A204.1 (cell line): ENCODE data around the gene FUT8.
"Not testable (repeated sequence)": the region's sequence is repeated elsewhere in the genome, so short reads cannot be mapped to it uniquely, and the experiment has no call there.

Experiments
- FAIRE-seq: peaks from 2 replicates; lab custom pipeline; 2012; peaks lifted over from hg19 to GRCh38; lab: Jason Lieb, UNC

Gene FUT8

GRCh38 chr14:65623759-65624158 lies 211.2 kb downstream of the FUT8 start:
- no peak for FAIRE-seq

DNA sequence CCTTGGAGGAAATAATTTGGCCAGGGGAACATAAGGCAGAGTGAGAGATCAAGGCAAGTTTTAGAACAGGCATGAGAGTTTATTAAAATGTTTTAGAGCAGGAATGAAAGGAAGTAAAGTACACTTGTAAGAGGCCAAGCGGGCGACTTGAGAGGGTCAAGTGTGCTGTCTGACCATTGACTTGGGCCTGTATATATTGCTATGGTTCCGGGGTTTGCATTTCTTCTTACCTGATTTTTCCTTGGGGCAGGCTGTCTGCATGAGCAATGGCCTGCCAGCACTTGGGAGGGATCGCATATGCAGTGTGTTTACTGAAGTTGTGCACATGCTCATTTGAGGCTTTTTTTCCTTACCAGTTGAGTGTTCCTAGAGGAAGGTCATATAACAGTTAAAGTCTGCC lies 214.8 kb downstream of the FUT8 start:
- FAIRE-seq = no peak

DNA sequence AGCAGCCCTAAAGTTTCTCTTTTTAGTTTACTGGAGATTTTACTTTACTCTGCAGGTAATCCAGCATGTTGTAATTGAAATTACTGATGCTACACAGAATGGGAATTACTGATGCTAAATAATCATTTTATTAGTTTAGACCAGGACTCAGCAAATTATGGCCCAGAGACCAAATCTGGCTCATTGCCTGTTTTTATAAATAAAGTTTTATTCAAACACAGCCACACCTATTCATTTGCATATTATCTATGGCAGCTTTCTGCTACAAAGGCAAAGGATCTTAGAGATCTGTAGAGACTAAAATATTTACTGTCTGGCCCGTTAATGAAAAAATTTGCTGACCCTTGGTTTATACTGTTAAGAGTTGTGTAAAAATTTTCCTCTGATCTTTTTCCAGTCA lies 216.1 kb downstream of the FUT8 start:
- FAIRE-seq = no peak

GRCh38 chr14:65631040-65631439 lies 218.5 kb downstream of the FUT8 start:
- no peak for FAIRE-seq

GRCh38 chr14:65632487-65632886 lies 220.0 kb downstream of the FUT8 start:
- FAIRE-seq = no peak

DNA sequence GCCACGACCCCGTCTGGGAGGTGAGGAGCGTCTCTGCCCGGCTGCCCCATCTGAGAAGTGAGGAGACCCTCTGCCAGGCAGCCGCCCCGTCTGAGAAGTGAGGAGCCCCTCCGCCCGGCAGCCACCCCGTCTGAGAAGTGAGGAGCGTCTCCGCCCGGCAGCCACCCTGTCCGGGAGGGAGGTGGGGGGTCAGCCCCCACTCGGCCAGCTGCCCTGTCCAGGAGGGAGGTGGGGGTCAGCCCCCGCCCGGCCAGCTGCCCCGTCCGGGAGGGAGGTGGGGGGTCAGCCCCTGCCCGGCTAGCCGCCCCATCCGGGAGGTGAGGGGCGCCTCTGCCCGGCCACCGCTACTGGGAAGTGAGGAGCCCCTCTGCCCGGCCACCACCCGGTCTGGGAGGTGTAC lies 221.1 kb downstream of the FUT8 start:
- not testable (repeated sequence) for FAIRE-seq

GRCh38 chr14:65637780-65638179 lies 225.2 kb downstream of the FUT8 start:
- no peak for FAIRE-seq

GRCh38 chr14:65639216-65639615 lies 226.7 kb downstream of the FUT8 start:
- FAIRE-seq = no peak

DNA sequence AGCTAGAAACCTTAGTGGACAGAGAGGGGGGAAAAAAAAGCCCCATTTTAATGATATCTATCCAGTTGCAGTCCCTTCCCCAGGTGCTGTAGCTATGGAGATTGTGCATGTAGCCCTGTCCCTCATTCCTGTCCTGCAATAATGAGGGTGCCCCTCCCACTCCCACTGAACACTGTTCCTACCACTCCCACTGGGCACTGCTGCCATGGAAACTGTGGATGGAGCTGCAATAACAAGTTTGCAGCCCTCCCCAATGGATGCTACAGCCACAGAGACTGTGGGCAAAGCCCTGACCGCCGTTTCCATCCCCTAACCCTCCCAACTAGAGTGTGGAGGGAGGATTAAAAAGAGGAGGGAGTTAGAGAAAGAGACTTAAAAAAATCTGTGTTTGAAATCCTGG lies 238.3 kb downstream of the FUT8 start:
- FAIRE-seq = no peak

DNA sequence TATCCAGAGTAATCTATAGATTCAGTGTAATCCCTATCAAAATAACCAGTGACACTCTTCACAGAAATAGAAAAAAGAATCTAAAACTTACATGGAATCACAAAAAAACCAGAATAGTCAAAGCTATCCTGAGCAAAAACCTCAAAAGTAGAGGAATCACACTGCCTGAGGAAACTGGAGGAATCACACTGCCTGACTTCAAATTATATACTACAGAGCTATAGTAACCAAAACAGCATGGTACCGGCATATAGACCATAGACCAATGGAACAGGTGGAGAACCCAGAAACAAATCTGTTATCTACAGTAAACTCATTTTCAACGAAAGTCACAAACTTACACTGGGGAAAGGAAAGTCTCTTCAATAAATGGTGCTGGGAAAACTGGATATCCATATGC lies 244.0 kb downstream of the FUT8 start:
- no peak for FAIRE-seq

DNA sequence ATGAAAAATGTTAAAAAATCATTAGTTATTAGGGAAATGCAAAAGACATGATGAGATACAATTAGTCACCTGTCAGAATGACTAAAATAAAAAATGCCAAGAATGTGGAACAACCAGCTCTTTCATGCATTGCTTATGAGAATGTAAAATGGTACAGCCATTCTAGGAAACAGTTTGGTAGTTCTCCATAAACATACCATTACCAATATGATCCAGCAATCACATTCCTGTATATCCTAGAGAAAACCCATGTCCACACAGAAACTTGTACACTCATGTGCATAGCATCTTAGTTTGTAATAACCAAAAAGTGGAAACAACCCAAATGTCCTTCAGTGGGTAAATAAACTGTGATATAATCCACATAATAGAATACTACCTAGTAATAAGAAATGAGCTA lies 245.7 kb downstream of the FUT8 start:
- no peak for FAIRE-seq

DNA sequence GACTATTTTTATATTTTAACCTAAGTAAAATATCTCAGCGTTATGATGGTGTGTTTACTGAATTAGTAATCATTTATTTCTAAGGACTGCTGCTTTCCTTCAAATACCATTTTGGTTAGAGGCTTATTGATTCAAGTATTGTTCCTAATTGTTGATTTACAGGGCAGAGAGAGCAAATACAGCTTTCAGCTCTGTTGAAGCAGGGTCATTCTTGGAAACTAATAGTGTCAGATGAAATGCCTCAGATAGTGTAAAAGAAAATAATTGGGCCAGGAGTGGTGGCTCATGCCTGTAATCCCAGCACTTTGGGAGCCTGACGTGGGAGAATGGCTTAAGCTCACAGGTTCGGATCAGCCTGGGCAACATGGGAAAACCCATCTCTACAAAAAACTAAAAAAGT lies 249.3 kb downstream of the FUT8 start:
- FAIRE-seq = no peak

DNA sequence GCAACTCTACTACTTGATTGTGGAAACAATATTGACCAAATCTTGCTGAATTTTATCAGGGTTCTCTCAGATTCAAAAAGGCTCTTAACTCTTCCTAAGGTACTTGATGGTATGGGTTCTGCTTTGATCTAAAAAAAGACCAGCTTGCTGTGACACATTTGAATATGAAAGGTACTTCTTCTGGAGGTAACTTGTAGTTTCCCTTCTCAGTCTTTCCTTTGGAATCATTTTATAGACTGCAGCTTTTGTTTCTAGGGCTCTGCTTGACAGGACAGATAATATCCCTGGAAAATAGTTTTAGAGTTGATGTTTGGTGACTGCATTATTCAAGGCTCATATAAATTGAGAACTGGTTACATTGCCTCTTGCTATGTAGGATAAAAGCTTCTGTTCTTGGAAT lies 251.9 kb downstream of the FUT8 start:
- FAIRE-seq = no peak

GRCh38 chr14:65676361-65677014 lies 264.0 kb downstream of the FUT8 start:
- FAIRE-seq = no peak

DNA sequence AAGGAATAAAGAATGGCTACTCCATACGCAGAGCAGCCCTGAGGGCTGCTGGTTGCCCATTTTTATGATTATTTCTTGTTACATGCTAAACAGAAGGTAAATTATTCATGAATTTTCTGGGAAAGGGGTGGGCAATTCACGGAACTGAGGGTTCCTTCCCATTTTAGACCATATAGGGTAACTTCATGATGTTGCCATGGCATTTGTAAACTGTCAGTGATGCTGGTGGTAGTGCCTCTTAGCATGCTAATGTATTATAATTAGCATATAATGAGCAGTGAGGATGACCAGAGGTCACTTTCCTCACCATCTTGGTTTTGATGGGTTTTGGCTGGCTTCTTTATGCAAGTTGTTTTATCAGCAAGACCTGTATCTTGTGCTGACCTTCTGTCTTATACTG lies 273.0 kb downstream of the FUT8 start:
- FAIRE-seq = no peak

DNA sequence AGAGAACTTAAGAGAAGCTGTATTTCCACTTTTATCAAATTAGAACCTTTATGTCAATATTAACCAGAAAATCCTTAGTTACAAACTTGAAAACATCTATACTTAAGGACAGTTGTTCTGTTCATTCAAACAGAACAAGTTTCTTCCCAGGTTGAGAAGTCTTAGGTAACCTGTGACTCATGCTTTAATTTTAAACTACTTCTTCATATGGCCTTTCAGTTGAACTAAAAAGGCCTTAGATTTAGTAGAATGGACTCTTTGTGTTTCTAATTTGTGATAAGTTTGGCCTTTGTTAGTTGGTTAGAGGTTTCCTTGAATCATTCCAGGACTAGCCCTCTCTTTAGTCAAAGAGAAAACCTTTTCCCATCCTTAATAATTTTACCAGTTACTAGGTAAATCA lies 274.2 kb downstream of the FUT8 start:
- FAIRE-seq = no peak

- FAIRE-seq = no peak
Observed at GRCh38 chr14:65689070-65689469, 276.5 kb downstream of the FUT8 start.

DNA sequence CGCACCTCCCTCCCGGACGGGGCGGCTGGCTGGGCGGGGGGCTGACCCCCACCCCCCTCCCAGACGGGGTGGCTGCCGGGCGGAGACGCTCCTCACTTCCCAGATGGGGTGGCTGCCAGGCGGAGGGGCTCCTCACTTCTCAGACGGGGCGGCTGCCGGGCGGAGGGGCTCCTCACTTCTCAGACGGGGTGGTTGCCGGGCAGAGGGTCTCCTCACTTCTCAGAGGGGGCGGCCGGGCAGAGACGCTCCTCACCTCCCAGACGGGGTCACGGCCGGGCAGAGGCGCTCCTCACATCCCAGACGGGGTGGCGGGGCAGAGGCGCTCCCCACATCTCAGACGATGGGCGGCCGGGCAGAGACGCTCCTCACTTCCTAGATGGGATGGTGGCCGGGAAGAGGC lies 280.0 kb downstream of the FUT8 start:
- FAIRE-seq = not testable (repeated sequence)

GRCh38 chr14:65696801-65697200 lies 284.3 kb downstream of the FUT8 start:
- FAIRE-seq = no peak

GRCh38 chr14:65703521-65703920 lies 291.0 kb downstream of the FUT8 start:
- FAIRE-seq = no peak

DNA sequence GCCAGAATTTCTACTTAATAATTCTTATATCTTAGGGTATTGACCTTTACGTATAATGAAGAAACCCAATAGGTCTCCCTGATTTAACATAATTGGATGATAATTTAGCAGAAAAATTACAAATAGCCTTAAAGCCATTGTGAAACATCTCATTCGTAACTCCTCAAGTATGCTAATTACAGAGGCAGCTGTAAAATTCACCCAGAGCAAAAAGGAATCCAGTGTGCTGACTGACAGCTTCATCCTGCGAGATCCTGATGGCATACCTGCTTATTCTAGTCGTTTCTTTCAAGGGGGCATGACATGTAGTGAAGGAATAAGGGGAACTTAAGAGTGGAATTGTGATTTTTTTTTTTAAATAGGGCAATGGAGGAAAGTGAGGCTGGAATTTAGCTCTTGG lies 291.5 kb downstream of the FUT8 start:
- no peak for FAIRE-seq

DNA sequence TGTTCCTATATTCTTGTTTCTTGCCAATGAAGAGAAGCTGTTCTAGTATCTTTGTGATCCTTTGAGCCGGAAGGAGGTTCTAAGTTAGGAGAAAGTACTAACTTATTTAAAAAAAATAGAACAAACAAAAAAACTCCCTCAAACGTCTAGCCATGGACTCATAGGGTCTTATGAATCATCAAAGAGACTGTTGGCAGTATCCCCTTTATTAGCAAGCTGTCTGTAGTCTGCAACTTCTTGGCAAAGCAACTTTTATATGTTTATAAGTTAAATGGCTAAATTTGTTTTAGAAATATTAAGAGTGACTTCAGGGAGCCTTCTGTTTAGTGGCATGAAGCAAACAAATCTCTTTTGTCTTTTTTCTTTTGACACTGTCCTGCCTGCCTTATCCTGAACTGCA lies 291.9 kb downstream of the FUT8 start:
- FAIRE-seq = no peak

GRCh38 chr14:65704850-65705249 lies 292.3 kb downstream of the FUT8 start:
- no peak for FAIRE-seq

GRCh38 chr14:65709576-65709975 lies 297.0 kb downstream of the FUT8 start:
- no peak for FAIRE-seq

DNA sequence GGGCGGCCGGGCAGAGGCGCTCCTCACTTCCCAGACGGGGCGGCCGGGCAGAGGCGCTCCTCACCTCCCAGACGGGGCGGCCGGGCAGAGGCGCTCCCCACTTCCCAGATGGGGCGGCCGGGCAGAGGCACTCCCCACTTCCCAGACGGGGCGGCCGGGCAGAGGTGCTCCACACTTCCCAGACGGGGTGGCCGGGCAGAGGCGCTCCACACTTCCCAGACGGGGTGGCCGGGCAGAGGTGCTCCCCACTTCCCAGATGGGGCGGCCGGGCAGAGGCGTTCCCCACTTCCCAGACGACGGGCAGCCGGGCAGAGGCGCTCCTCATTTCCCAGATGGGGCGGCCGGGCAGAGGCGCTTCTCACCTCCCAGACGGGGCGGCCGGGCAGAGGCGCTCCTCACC lies 304.3 kb downstream of the FUT8 start:
- not testable (repeated sequence) for FAIRE-seq
